ENCODE measurements around the gene IRF8.

Gene IRF8

DNA sequence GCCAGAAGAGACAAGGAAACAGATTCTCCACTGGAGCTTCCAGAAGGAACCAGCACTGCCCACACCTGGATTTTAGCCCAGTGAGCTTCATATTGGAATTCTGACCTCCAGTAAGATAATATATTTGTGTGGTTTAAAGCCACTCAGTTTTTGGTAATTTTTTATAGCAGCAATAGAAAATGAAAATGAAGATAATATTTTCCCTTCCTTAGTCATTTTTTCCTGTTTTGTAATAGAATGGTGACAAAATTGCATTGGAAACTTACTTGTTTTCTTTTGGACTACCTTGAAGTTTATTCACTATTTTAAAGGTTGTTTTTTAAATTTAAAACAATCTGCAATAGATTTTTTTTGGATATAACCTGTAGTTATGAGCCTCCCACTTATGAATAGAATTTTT lies 29.8 kb upstream of the IRF8 start:
- Histone ChIP-seq H4K20me1 (ENCODE audit: insufficient read depth, low read length) (no peaks in the 10 kb centered on the region), H3K9ac (ENCODE audit: low read depth, low read length) (no peak overlapping the region), H2AFZ (ENCODE audit: low read depth, low read length) (no peak overlapping the region), H3K4me1 (ENCODE audit: insufficient read depth, low read length) (no peaks in the 10 kb centered on the region), H3K79me2 (ENCODE audit: insufficient read depth, low read length) (no peaks in the 10 kb centered on the region), H3K27me3 (ENCODE audit: insufficient read depth, low read length, poor library complexity) (peaks cover 10% of the 10 kb centered on the region), H3K4me3 (ENCODE audit: low read depth in 1 of 2, low read length in 2 of 2) (no peak overlapping the region), H3K36me3 (ENCODE audit: insufficient read depth, low read length) (no peaks in the 10 kb centered on the region), H3K27ac (ENCODE audit: low read length) (no peak overlapping the region), H3K4me2 (ENCODE audit: insufficient read depth, low read length) (no peak overlapping the region), H3K9me3 (ENCODE audit: insufficient read depth, low read length, severe bottlenecking) (no peaks in the 10 kb centered on the region)
- TF ChIP-seq CTCF (IDR thresholded peaks at IDR 0.05; ENCODE audit: borderline replicate concordance, extremely low read depth, low read length, poor library complexity, severe bottlenecking) = no peak
- no peak for TF ChIP-seq EZH2 (IDR thresholded peaks at IDR 0.05; ENCODE audit: borderline replicate concordance, low read depth, low read length, severe bottlenecking)
- ATAC-seq (ENCODE audit: insufficient read depth, low read depth) = no peak
- no peak for DNase-seq

GRCh38 chr16:85869785-85870558 lies 29.0 kb upstream of the IRF8 start:
- ATAC-seq (ENCODE audit: insufficient read depth, low read depth) (no peak), DNase-seq (no peak)
- peaks cover 10% of the 10 kb centered on the region for H3K27me3 ChIP-seq (ENCODE audit: insufficient read depth, low read length, poor library complexity)
- H3K36me3 ChIP-seq (ENCODE audit: insufficient read depth, low read length) = no peaks in the 10 kb centered on the region
- H3K4me3 ChIP-seq (ENCODE audit: low read depth in 1 of 2, low read length in 2 of 2) = no peak overlapping the region
- H4K20me1 ChIP-seq (ENCODE audit: insufficient read depth, low read length) = no peaks in the 10 kb centered on the region
- no peak overlapping the region for H3K4me2 ChIP-seq (ENCODE audit: insufficient read depth, low read length)
- no peaks in the 10 kb centered on the region for H3K79me2 ChIP-seq (ENCODE audit: insufficient read depth, low read length)
- no peak overlapping the region for H2AFZ ChIP-seq (ENCODE audit: low read depth, low read length)
- no peaks in the 10 kb centered on the region for H3K9me3 ChIP-seq (ENCODE audit: insufficient read depth, low read length, severe bottlenecking)
- no peaks in the 10 kb centered on the region for H3K4me1 ChIP-seq (ENCODE audit: insufficient read depth, low read length)
- no peak overlapping the region for H3K9ac ChIP-seq (ENCODE audit: low read depth, low read length)
- TF ChIP-seq CTCF (IDR thresholded peaks at IDR 0.05; ENCODE audit: borderline replicate concordance, extremely low read depth, low read length, poor library complexity, severe bottlenecking) (no peak), EZH2 (IDR thresholded peaks at IDR 0.05; ENCODE audit: borderline replicate concordance, low read depth, low read length, severe bottlenecking) (no peak)
- H3K27ac ChIP-seq (ENCODE audit: low read length) = no peak overlapping the region

- H3K27ac ChIP-seq (ENCODE audit: low read length) = no peak overlapping the region
- DNase-seq (no peak), ATAC-seq (ENCODE audit: insufficient read depth, low read depth) (no peak)
- no peak overlapping the region for H3K4me3 ChIP-seq (ENCODE audit: low read depth in 1 of 2, low read length in 2 of 2)
- H3K36me3 ChIP-seq (ENCODE audit: insufficient read depth, low read length) = no peaks in the 10 kb centered on the region
- no peaks in the 10 kb centered on the region for H4K20me1 ChIP-seq (ENCODE audit: insufficient read depth, low read length)
- H2AFZ ChIP-seq (ENCODE audit: low read depth, low read length) = no peak overlapping the region
- H3K9ac ChIP-seq (ENCODE audit: low read depth, low read length) = no peak overlapping the region
- H3K9me3 ChIP-seq (ENCODE audit: insufficient read depth, low read length, severe bottlenecking) = no peaks in the 10 kb centered on the region
- no peaks in the 10 kb centered on the region for H3K4me1 ChIP-seq (ENCODE audit: insufficient read depth, low read length)
- H3K27me3 ChIP-seq (ENCODE audit: insufficient read depth, low read length, poor library complexity) = peaks cover 10% of the 10 kb centered on the region
- H3K79me2 ChIP-seq (ENCODE audit: insufficient read depth, low read length) = no peaks in the 10 kb centered on the region
- no peak for TF ChIP-seq CTCF (IDR thresholded peaks at IDR 0.05; ENCODE audit: borderline replicate concordance, extremely low read depth, low read length, poor library complexity, severe bottlenecking)
- no peak for TF ChIP-seq EZH2 (IDR thresholded peaks at IDR 0.05; ENCODE audit: borderline replicate concordance, low read depth, low read length, severe bottlenecking)
- no peak overlapping the region for H3K4me2 ChIP-seq (ENCODE audit: insufficient read depth, low read length)
These were observed 27.2 kb upstream of the IRF8 start for GRCh38 chr16:85871756-85872155.
